ENCODE measurements around the gene RPL9.
A peak's percentile ranks its signal among the peaks of the same experiment; 100 is the strongest.
"Not testable (repeated sequence)": the region's sequence is repeated elsewhere in the genome, so short reads cannot be mapped to it uniquely, and the experiment has no call there.

Gene RPL9

DNA sequence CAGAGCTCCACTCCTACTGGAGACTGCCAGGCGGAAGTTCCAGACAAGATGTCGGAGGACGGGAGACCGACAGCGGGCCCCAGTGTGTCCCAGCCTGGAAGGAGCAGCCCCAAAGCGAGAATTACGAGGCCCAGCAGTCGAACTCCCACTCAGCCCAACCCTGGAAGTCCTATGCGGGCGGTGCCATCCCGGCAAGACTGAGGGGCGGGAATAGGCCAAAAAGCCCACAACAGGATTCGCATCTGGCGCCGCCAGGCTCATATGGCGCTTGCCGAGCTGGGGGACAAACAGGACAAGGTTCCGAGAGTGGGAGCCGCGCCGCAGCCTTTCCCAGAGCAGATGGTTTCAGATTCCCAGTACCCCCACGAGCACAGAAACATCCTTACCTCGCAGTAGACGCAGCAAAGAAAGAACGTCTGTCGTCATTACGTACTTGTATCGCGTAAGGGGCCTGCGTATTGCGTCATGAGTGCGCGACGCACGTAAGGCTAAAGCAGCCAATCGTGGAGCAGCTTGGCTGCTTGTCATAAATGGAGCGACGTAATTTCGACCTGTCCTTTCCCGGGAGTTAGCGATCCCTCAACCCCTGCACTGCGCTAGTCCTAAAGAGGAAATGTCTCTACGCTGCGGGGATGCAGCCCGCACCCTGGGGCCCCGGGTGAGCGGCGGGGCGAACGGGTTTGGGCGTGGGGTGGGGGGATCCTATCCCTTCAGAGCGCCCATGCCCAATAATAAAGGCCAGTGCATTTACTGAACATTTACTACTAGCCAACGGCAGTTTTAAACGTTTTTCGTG lies at the start of gene RPL9, which contains the start of gene LIAS:
Gene RPL9, minus strand, starts transcription at position 418 of the 796 bp plus-strand sequence. CDS start 483 bp downstream, outside the sequence.
Gene LIAS, plus strand, starts transcription at position 552 of the 796 bp plus-strand sequence. Its CDS starts 62 bp downstream, at position 614.
- Mint-ChIP-seq H3K27me3 (no peaks in the 10 kb centered on the region), H3K9me3 (no peaks in the 10 kb centered on the region), H3K36me3 (peaks cover 38% of the 10 kb centered on the region), H3K4me1 (peaks cover 26% of the 10 kb centered on the region), H3K27ac (peak within 1 kb of the TSS; percentile 99), H3K4me3 (peak within 1 kb of the TSS; percentile 96)

GRCh38 chr4:39505581-39505980 lies 46.9 kb upstream of the RPL9 start:
- Mint-ChIP-seq H3K9me3 (no peaks in the 10 kb centered on the region), H3K27me3 (no peaks in the 10 kb centered on the region), H3K36me3 (peaks cover 15% of the 10 kb centered on the region), H3K27ac (no peak overlapping the region), H3K4me1 (no peaks in the 10 kb centered on the region), H3K4me3 (no peak overlapping the region)

- Mint-ChIP-seq H3K36me3 (peaks cover 13% of the 10 kb centered on the region), H3K9me3 (no peaks in the 10 kb centered on the region), H3K4me1 (no peaks in the 10 kb centered on the region), H3K27me3 (no peaks in the 10 kb centered on the region), H3K4me3 (no peak overlapping the region), H3K27ac (no peak overlapping the region)
These were observed 45.8 kb upstream of the RPL9 start for GRCh38 chr4:39504538-39504937.

DNA sequence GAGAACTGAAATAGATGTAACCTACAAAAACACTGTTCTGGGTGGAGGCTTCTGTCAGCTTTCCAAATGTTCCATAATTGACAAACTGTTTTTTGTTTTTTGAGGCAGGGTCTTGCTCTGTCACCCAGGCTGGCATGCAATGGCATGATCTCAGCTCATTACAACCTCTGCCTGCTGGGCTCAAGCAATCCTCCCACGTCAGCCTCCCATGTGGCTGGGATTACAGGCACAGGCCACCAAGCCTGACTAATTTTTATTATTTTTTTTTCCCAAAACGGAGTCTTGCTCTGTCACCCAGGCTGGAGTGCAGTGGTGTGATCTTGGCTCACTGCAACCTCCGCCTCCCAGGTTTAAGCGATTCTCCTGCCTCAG lies 43.9 kb upstream of the RPL9 start:
- peaks cover 11% of the 10 kb centered on the region for H3K36me3 Mint-ChIP-seq
- not testable (repeated sequence) for H3K27ac Mint-ChIP-seq, H3K4me3 Mint-ChIP-seq, H3K9me3 Mint-ChIP-seq, H3K27me3 Mint-ChIP-seq, H3K4me1 Mint-ChIP-seq

DNA sequence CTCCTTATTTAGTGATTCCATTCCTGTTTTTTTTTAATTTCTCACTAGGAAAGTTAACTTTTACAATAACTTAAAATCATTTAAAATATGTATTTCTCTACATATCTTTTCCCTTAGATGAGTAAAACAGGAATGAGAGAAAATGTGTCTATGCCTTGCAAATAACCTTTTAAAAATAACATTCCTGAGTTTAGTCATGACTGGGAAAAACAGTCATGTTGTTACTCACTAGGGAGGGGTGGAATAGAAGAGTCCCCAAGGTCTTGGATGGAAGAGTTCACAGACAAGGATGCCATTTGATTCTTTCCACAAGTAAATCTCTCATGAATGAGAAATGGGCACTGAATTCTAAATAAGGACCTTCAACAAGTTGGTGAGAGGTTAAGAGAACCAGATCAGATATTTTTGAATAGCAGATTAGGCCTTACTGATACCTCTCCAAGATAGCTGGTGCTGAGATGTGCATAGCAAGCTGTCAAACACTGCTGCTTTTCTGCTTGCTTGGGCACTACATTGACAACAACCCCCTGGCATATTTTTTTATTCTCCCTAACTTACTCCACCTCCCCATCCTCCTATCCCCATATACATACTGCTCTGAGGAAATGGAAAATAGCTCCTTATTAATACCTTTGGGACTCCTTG lies 43.4 kb upstream of the RPL9 start:
- Mint-ChIP-seq H3K9me3 (no peaks in the 10 kb centered on the region), H3K4me1 (no peaks in the 10 kb centered on the region), H3K27ac (no peak overlapping the region), H3K27me3 (no peaks in the 10 kb centered on the region), H3K4me3 (no peak overlapping the region), H3K36me3 (peaks cover 10% of the 10 kb centered on the region)

GRCh38 chr4:39498727-39499020 lies 40.0 kb upstream of the RPL9 start:
- Mint-ChIP-seq H3K4me1 (no peaks in the 10 kb centered on the region), H3K27me3 (no peaks in the 10 kb centered on the region), H3K4me3 (no peak overlapping the region), H3K36me3 (peaks cover 7% of the 10 kb centered on the region), H3K9me3 (no peaks in the 10 kb centered on the region), H3K27ac (no peak overlapping the region)

DNA sequence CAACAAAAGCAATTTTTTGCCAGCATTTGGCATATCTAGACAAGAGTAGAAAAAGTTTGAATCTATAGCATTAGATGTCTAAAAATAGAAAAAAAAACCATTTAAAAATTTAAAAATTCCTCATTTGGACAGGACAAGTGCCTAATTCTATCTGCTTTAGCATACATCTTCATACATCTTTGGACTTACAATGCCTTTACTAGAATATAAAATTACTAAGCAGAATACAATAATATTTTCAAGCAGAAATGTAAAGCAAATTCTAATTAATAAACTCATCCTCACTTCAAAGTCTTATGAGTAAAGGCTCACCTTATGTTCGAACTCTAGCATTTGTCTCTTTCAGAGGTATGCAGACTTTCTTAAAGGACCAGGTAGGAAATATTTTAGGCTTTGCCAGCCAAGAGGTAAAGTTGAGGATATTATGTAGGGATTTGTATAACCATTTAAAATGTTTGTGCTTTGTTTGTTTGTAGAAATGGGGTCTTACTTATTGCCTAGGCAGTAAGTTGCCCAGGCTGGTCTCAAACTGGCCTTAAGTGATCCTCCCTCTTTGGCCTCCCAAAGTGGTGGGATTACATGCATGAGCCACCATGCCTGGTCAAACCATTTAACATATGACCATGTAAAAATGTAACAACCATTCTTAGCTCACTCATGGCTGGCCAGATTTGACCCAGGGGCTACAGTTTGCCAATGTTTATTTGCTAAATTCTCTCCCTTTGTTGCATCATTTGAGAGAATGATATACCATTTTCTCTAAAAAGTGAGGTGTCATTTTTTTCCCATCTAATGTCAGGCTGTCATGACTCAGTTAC lies 39.4 kb upstream of the RPL9 start:
- Mint-ChIP-seq H3K9me3 (no peaks in the 10 kb centered on the region), H3K4me1 (no peaks in the 10 kb centered on the region), H3K36me3 (peaks cover 7% of the 10 kb centered on the region), H3K4me3 (no peak overlapping the region), H3K27me3 (no peaks in the 10 kb centered on the region), H3K27ac (no peak overlapping the region)

GRCh38 chr4:39495446-39496213 lies 36.9 kb upstream of the RPL9 start:
- peaks cover 5% of the 10 kb centered on the region for H3K36me3 Mint-ChIP-seq
- no peaks in the 10 kb centered on the region for H3K4me1 Mint-ChIP-seq
- no peak overlapping the region for H3K4me3 Mint-ChIP-seq
- no peaks in the 10 kb centered on the region for H3K9me3 Mint-ChIP-seq
- H3K27ac Mint-ChIP-seq, result no peak overlapping the region
- H3K27me3 Mint-ChIP-seq, result no peaks in the 10 kb centered on the region

DNA sequence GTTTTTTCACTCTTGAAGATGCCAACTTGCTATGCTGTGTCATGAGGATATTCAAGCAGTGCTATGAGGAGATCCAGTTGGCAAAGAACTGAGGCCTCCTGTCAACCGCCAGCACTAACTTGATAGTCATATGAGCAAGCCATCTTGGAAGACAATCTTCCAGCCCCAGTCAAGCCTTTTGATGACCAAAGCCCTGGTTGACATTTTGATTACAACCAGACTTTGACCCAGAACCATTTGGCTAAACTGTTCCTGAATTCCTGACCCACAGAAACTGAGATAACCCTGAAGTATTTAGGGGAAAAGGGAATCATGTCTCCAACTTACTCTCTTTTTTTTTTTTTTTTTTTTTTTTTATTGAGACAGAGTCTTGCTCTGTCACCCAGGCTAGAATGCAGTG lies 35.6 kb upstream of the RPL9 start:
- Mint-ChIP-seq H3K27me3 (no peaks in the 10 kb centered on the region), H3K4me3 (no peak overlapping the region), H3K4me1 (no peaks in the 10 kb centered on the region), H3K27ac (no peak overlapping the region), H3K36me3 (peaks cover 3% of the 10 kb centered on the region), H3K9me3 (no peaks in the 10 kb centered on the region)

GRCh38 chr4:39490322-39490721 lies 31.6 kb upstream of the RPL9 start:
- Mint-ChIP-seq H3K4me1 (no peaks in the 10 kb centered on the region), H3K36me3 (no peaks in the 10 kb centered on the region), H3K4me3 (no peak overlapping the region), H3K27me3 (no peaks in the 10 kb centered on the region), H3K27ac (no peak overlapping the region), H3K9me3 (no peaks in the 10 kb centered on the region)

- no peaks in the 10 kb centered on the region for H3K9me3 Mint-ChIP-seq
- no peaks in the 10 kb centered on the region for H3K27me3 Mint-ChIP-seq
- no peak overlapping the region for H3K4me3 Mint-ChIP-seq
- no peaks in the 10 kb centered on the region for H3K4me1 Mint-ChIP-seq
- no peak overlapping the region for H3K27ac Mint-ChIP-seq
- no peaks in the 10 kb centered on the region for H3K36me3 Mint-ChIP-seq
These were observed 27.6 kb upstream of the RPL9 start for GRCh38 chr4:39486221-39486804.

DNA sequence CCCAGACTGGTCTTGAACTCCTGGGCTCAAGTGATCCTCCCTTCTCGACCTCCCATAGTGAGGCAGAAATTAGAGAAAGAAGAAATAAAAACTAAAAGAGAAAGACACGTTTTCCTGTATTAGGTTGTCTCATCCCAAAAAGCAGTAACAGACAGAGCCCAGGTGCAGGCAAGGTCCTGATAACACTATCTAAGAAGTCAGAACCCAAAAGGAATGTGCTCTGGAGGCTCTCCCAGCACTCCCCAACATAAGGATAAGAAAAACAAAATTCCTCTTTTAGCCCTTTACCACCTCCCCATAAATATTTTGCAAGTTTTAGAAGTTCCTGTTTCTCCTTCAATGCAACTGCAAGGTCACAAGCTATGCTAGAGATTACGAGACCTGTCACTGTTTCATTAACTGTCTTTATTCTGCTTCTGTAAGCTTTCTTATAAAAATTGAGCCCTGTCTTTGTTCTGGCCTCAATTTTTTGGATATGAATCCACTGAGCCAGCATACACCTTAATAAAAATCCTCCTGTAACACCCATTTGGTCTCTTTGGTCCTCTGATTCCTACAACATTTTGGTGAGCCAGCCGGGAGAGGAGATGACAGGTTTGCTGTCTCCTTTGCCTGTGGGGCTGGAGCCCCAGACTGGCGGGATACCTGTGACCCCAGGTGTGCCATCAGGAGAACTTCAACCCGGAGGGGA lies 26.0 kb upstream of the RPL9 start:
- Mint-ChIP-seq H3K27ac (no peak overlapping the region), H3K4me1 (no peaks in the 10 kb centered on the region), H3K27me3 (no peaks in the 10 kb centered on the region), H3K4me3 (no peak overlapping the region), H3K9me3 (no peaks in the 10 kb centered on the region), H3K36me3 (no peaks in the 10 kb centered on the region)

GRCh38 chr4:39480902-39481695 lies 22.4 kb upstream of the RPL9 start:
- Mint-ChIP-seq H3K4me1 (no peaks in the 10 kb centered on the region), H3K4me3 (no peak overlapping the region), H3K27me3 (no peaks in the 10 kb centered on the region), H3K36me3 (peaks cover 1% of the 10 kb centered on the region), H3K27ac (no peak overlapping the region), H3K9me3 (no peaks in the 10 kb centered on the region)

DNA sequence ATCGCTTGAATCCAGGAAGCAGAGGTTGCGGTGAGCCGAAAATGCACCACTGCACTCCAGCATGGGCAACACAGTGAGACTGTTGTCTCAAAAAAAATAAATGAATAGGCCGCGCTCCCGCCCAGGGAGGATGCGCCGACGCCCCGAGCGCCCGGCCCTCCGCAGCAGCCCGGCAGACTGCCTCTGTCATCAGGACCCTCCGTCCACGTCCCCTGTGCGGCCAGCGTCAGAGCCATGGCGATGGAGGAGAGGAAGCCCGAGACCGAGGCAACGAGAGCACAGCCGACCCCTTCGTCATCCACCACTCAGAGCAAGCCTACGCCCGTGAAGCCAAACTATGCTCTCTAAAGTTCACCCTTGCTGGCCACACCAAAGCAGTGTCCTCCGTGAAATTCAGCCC lies 21.5 kb upstream of the RPL9 start:
- Mint-ChIP-seq H3K27me3 (no peaks in the 10 kb centered on the region), H3K4me3 (no peak overlapping the region), H3K27ac (no peak overlapping the region), H3K36me3 (peaks cover 2% of the 10 kb centered on the region), H3K9me3 (no peaks in the 10 kb centered on the region), H3K4me1 (no peaks in the 10 kb centered on the region)
